K562 (cell line): ENCODE data around the gene SCEL. TPM values are rescaled to one million over a fixed set of nuclear protein-coding genes. Genes with fewer than 3 reads are reported as not detected.

ENCODE experiments used
- ATAC-seq: fragments of 200-7000 bp; cut with Tn5 transposase; 3 replicates; pipeline ENCODE4 v1.9.1; 2020; ENCODE audit warnings: moderate library complexity
- BruUV-seq: library from RNA; stranded (reverse); fragments of 400-500 nt; replicated peaks from 2 replicates; lab custom pipeline; 2021; lab: Mats Ljungman, UMichigan
- CTCF ChIA-PET: fragments of 300-600 bp; formaldehyde crosslinking; extraction: SDS; loops from one replicate; lab custom pipeline; 2021; ENCODE audit warnings: low intra/inter-chr PET ratio; lab: Yijun Ruan, JAX
- POLR2A ChIA-PET: fragments of 300-600, 350-650 bp; sonication (Branson Sonifier 250); formaldehyde crosslinking; extraction: SDS; loops from one replicate; lab custom pipeline; 2021; ENCODE audit warnings: antibody characterized with exemption, inconsistent platforms; lab: Yijun Ruan, JAX
- DNase-seq, 4 experiments: peaks; one replicate each; pipeline versions ENCODE4 v3.0.0 to v3.0.0-alpha.2; 2011 to 2018; ENCODE audit warnings: low spot score in 3 of 4, mixed read lengths in 3 of 4; ENCODE audit errors: extremely low read depth in 1 of 4
- FAIRE-seq: peaks from 2 replicates; lab custom pipeline; 2011; peaks lifted over from hg19 to GRCh38; lab: Jason Lieb, UNC
- H2AFZ ChIP-seq: 2 replicates; pipeline ENCODE4 v1.6.0; 2011; ENCODE audit warnings: low read depth, low read length, control low read depth, inconsistent platforms
- H3K27ac ChIP-seq: fragments of 200-600 bp; 3 replicates; pipeline ENCODE4 v1.8.0; 2011; ENCODE audit warnings: low read depth, mild to moderate bottlenecking, control low read depth, inconsistent platforms, low read length, moderate library complexity, mixed read lengths; ENCODE audit errors: extremely low read depth
- H3K27me3 ChIP-seq, 2 experiments: fragments of 300-600 bp in 1 of 2; 2 replicates in 1 of 2; 3 replicates in 1 of 2; pipeline versions ENCODE4 v1.6.0 to v1.8.0; 2011; ENCODE audit warnings: inconsistent platforms in 2 of 2, low read length in 2 of 2, mild to moderate bottlenecking in 1 of 2, mixed read lengths in 1 of 2, moderate library complexity in 1 of 2; ENCODE audit not compliant: control insufficient read depth in 2 of 2, insufficient read depth in 2 of 2
- H3K36me3 ChIP-seq: fragments of 300-600 bp; 3 replicates; pipeline ENCODE4 v1.8.0; 2011; ENCODE audit warnings: mild to moderate bottlenecking, low read length, inconsistent platforms; ENCODE audit not compliant: control insufficient read depth, insufficient read depth
- H3K4me1 ChIP-seq, 2 experiments: fragments of 200-600 bp in 1 of 2; replicated peaks in 1 of 2; 2 replicates in 1 of 2; 3 replicates in 1 of 2; pipeline versions ENCODE4 v1.5.1 to v1.8.0; 2011; ENCODE audit warnings: inconsistent platforms in 2 of 2, low read length in 2 of 2, mild to moderate bottlenecking in 1 of 2, mixed read lengths in 1 of 2, moderate library complexity in 1 of 2; ENCODE audit not compliant: control insufficient read depth in 2 of 2, insufficient read depth in 2 of 2
- H3K4me2 ChIP-seq: 2 replicates; pipeline ENCODE4 v1.6.1; 2011; ENCODE audit warnings: low read length, control low read depth, inconsistent platforms, mixed read lengths; ENCODE audit not compliant: insufficient read depth
- H3K4me3 ChIP-seq: fragments of 200-600 bp; sonication (generic), shearing (Covaris generic); 2 replicates; pipeline ENCODE4 v1.5.1; 2016; ENCODE audit warnings: control low read depth, inconsistent platforms
- H3K79me2 ChIP-seq: fragments of 200-600 bp; 3 replicates; pipeline ENCODE4 v1.8.0; 2011; ENCODE audit warnings: low read length, inconsistent platforms; ENCODE audit not compliant: control insufficient read depth, insufficient read depth
- H3K9ac ChIP-seq, 2 experiments: 2 replicates each; pipeline versions ENCODE4 v1.6.0 to v1.6.1; 2011; ENCODE audit warnings: low read depth in 2 of 2, low read length in 2 of 2, control low read depth in 1 of 2, inconsistent platforms in 1 of 2, mild to moderate bottlenecking in 1 of 2, mixed read lengths in 1 of 2; ENCODE audit not compliant: insufficient read depth in 1 of 2
- H3K9me1 ChIP-seq: one replicate; pipeline ENCODE4 v1.6.0; 2011; ENCODE audit warnings: inconsistent platforms, mild to moderate bottlenecking, low read length, moderate library complexity; ENCODE audit not compliant: control insufficient read depth, insufficient read depth
- H3K9me3 ChIP-seq: replicated peaks from 2 replicates; pipeline ENCODE4 v1.5.1; 2011; ENCODE audit warnings: low read depth, low read length, inconsistent platforms; ENCODE audit not compliant: control insufficient read depth, insufficient read depth
- H4K20me1 ChIP-seq: replicated peaks from 2 replicates; pipeline ENCODE4 v1.6.1; 2011; ENCODE audit warnings: low read length, inconsistent platforms, mixed read lengths; ENCODE audit not compliant: control insufficient read depth, insufficient read depth
- CREB5 ChIP-seq: fragments of 250-450 bp; sonication (Bioruptor Pico); IDR thresholded peaks from 2 replicates; pipeline ENCODE4 v1.5.0; 2020; ENCODE audit warnings: mild to moderate bottlenecking
- DNMT1 ChIP-seq: fragments of 450-650 bp; IDR thresholded peaks from 2 replicates; pipeline ENCODE4 v1.6.1; 2016; ENCODE audit warnings: antibody characterized with exemption, mild to moderate bottlenecking
- EP300 ChIP-seq: IDR thresholded peaks from 2 replicates; pipeline ENCODE4 v1.6.1; 2012; ENCODE audit warnings: low read length, improper control_type of control experiment
- MYNN ChIP-seq, 2 experiments: sonication (generic); formaldehyde crosslinking in 1 of 2; IDR thresholded peaks; 2 replicates each; pipeline versions ENCODE4 v1.5.0 to v1.6.1; 2016 to 2020; ENCODE audit warnings: antibody characterized with exemption in 1 of 2, missing genetic modification reagents in 1 of 2
- REST ChIP-seq, 2 experiments: fragments of 450-650 bp; formaldehyde crosslinking in 1 of 2; IDR thresholded peaks; 2 replicates each; pipeline versions ENCODE4 v1.4.0 to v1.6.1; 2014 to 2020; ENCODE audit warnings: mild to moderate bottlenecking in 2 of 2, borderline replicate concordance in 1 of 2, low read depth in 1 of 2
- SETDB1 ChIP-seq: IDR thresholded peaks from one replicate; pipeline ENCODE4 v1.6.1; 2012; ENCODE audit warnings: low read length, control low read depth, inconsistent platforms
- SNIP1 ChIP-seq: fragments of 450-650 bp; IDR thresholded peaks from 2 replicates; pipeline ENCODE4 v1.7.1; 2017; ENCODE audit warnings: low read depth, mild to moderate bottlenecking
- ZNF23 ChIP-seq: fragments of 250-450 bp; sonication (Bioruptor Pico); IDR thresholded peaks from 2 replicates; pipeline ENCODE4 v1.4.0; 2020; ENCODE audit warnings: mild to moderate bottlenecking
- ZNF507 ChIP-seq: conservative IDR thresholded peaks from 2 replicates; pipeline ENCODE4 v1.6.1; 2017; ENCODE audit warnings: missing genetic modification characterization, missing compliant biosample characterization
- WGBS: fragments of 100-300 bp; shearing (Covaris generic); methylation state at CpG from one replicate; pipeline ENCODE4 v1.1.6; 2016; ENCODE audit warnings: low coverage, mixed read lengths; ENCODE audit not compliant: insufficient coverage; ENCODE audit errors: missing lambda C conversion rate; 5-methylcytosine and 5-hydroxymethylcytosine counted together
- in situ Hi-C: fragments of 300-500 bp; cut with MboI; formaldehyde crosslinking; loops from 4 replicates; pipeline ENCODE4 v1.15.0; 2018; ENCODE audit warnings: inconsistent platforms, mixed read lengths
- intact Hi-C: fragments of 100-400 bp; cut with micrococcal nuclease; formaldehyde crosslinking; loops from 2 replicates; pipeline ENCODE4 v1.14.2; 2022
- polyA plus RNA-seq, 8 experiments: library from polyadenylated mRNA; depleted of rRNA in 4 of 8; stranded (reverse) in 5 of 8; unstranded in 3 of 8; fragments of >200 nt; fragmentation: Nextera tagmentation in 2 of 8; fragmentation: Illumina TruSeq in 1 of 8; extraction: Ambion mirVana in 2 of 8; extraction: Trizol in 1 of 8; gene quantifications; 2 replicates each; pipeline versions ENCODE4 v1.2.1 to v1.2.3, GENCODE V29; 2011 to 2014; ENCODE audit warnings: inconsistent platforms in 1 of 8, missing spikeins in 1 of 8
- total RNA-seq, 7 experiments: library from RNA; depleted of rRNA in 6 of 7; stranded (reverse); fragments of >200 nt in 6 of 7; fragmentation: Illumina TruSeq in 2 of 7; extraction: Trizol in 2 of 7; gene quantifications; 2 replicates each; pipeline versions ENCODE4 v1.2.1 to v1.2.3, GENCODE V29; 2011 to 2021; ENCODE audit warnings: low replicate concordance in 1 of 7

Gene SCEL
- total and polyA plus RNA-seq, 9 of the 15 experiments (the other 6 are each of a cell fraction or from before 2014, with no cell fraction given): not detected

- no peaks in the 10 kb centered on the region for H3K9me3 ChIP-seq
- ChIA-PET POLR2A (no interaction called here), CTCF (no interaction called here)
- no peak for DNase-seq
- no peaks in the 10 kb centered on the region for H3K9me1 ChIP-seq
- in situ Hi-C loops: no loop called here
- no peaks in the 10 kb centered on the region for H3K79me2 ChIP-seq
- H3K27me3 ChIP-seq: no peaks in the 10 kb centered on the region; a peak in 2 of 5 replicates
- no peak overlapping the region for H3K4me3 ChIP-seq
- ATAC-seq: no peak
- H4K20me1 ChIP-seq: no peaks in the 10 kb centered on the region
- no peak for FAIRE-seq
- H3K9ac ChIP-seq: no peak overlapping the region
- no peak overlapping the region for H2AFZ ChIP-seq
- no TSS peak for BruUV-seq
- no peak overlapping the region for H3K27ac ChIP-seq
- H3K4me2 ChIP-seq: no peak overlapping the region
- no peaks in the 10 kb centered on the region for H3K36me3 ChIP-seq
- intact Hi-C loops: loop anchor here (10.0 kb wide), 2 partner anchors 67 to 257 kb away; no protein-coding TSS in a partner anchor
- 0% methylated on average over 3 of the region's 3 CpGs for WGBS
- TF ChIP-seq MYNN (IDR thresholded peaks at IDR 0.05): no peak
- TF ChIP-seq MYNN (CRISPR knock-in tag; IDR thresholded peaks at IDR 0.05): no peak
- TF ChIP-seq ZNF507 (tag): no peak
- no peak for TF ChIP-seq EP300
- no peak for TF ChIP-seq ZNF23
- no peak for TF ChIP-seq SETDB1
- TF ChIP-seq REST (IDR thresholded peaks at IDR 0.05; ENCODE audit: borderline replicate concordance): no peak
- no peak for TF ChIP-seq REST (CRISPR knock-in tag; IDR thresholded peaks at IDR 0.05; ENCODE audit: low read depth)
- no peak for TF ChIP-seq CREB5
- no peak for TF ChIP-seq DNMT1
- TF ChIP-seq SNIP1: no peak
- no peaks in the 10 kb centered on the region for H3K4me1 ChIP-seq
Measured at GRCh38 chr13:77497350-77497749, 38.2 kb upstream of the SCEL start.
